MM.1S (cell line): ENCODE measurements around the gene KRTAP12-1.

ENCODE experiments used
- DNase-seq: peaks from one replicate; pipeline ENCODE4 v3.0.0-alpha.2; 2015
- H2AFZ ChIP-seq: fragments of 300-600 bp; sonication (generic); 2 replicates; pipeline ENCODE4 v1.6.0; 2016; ENCODE audit warnings: antibody characterized with exemption, low read length
- H3F3A ChIP-seq: fragments of 300-600 bp; sonication (generic); 2 replicates; pipeline ENCODE4 v1.6.1; 2016; ENCODE audit warnings: mild to moderate bottlenecking, antibody characterized with exemption, low read length, moderate library complexity, mixed read lengths; ENCODE audit not compliant: insufficient read depth
- H3K27ac ChIP-seq: fragments of 300-600 bp; sonication (generic); 2 replicates; pipeline ENCODE4 v1.5.1; 2016; ENCODE audit warnings: mild to moderate bottlenecking, low read length
- H3K27me3 ChIP-seq: fragments of 300-600 bp; sonication (generic); replicated peaks from 2 replicates; pipeline ENCODE4 v1.6.0; 2016; ENCODE audit warnings: low read length; ENCODE audit not compliant: insufficient read depth
- H3K36me3 ChIP-seq: fragments of 300-600 bp; sonication (generic); replicated peaks from 2 replicates; pipeline ENCODE4 v1.6.1; 2016; ENCODE audit warnings: mild to moderate bottlenecking, low read length, mixed read lengths; ENCODE audit not compliant: insufficient read depth
- H3K4me1 ChIP-seq: fragments of 300-600 bp; sonication (generic); 2 replicates; pipeline ENCODE4 v1.6.1; 2016; ENCODE audit warnings: low read length, mixed read lengths
- H3K4me2 ChIP-seq: fragments of 300-600 bp; sonication (generic); 2 replicates; pipeline ENCODE4 v1.6.0; 2016; ENCODE audit warnings: low read depth, low read length
- H3K4me3 ChIP-seq: fragments of 300-600 bp; sonication (generic); 2 replicates; pipeline ENCODE4 v1.5.1; 2016; ENCODE audit warnings: low read length, mixed read lengths
- H3K79me2 ChIP-seq: fragments of 300-600 bp; sonication (generic); 2 replicates; pipeline ENCODE4 v1.6.1; 2016; ENCODE audit warnings: mixed run types, low read length, mixed read lengths
- H3K9ac ChIP-seq: fragments of 300-600 bp; sonication (generic); 2 replicates; pipeline ENCODE4 v1.6.1; 2016; ENCODE audit warnings: low read length, mixed read lengths
- H3K9me2 ChIP-seq: fragments of 300-600 bp; sonication (generic); replicated peaks from 2 replicates; pipeline ENCODE4 v1.6.1; 2016; ENCODE audit warnings: mild to moderate bottlenecking, low read length, mixed read lengths; ENCODE audit not compliant: insufficient read depth
- H3K9me3 ChIP-seq: fragments of 300-600 bp; sonication (generic); replicated peaks from 2 replicates; pipeline ENCODE4 v1.6.1; 2016; ENCODE audit warnings: mild to moderate bottlenecking, low read length, mixed read lengths; ENCODE audit not compliant: insufficient read depth
- H4K20me1 ChIP-seq: fragments of 300-600 bp; sonication (generic); 2 replicates; pipeline ENCODE4 v1.6.1; 2016; ENCODE audit warnings: mild to moderate bottlenecking, low read length, moderate library complexity, mixed read lengths; ENCODE audit not compliant: insufficient read depth
- CTCF ChIP-seq: fragments of 300-600 bp; sonication (generic); IDR thresholded peaks from 2 replicates; pipeline ENCODE4 v1.5.1; 2016; ENCODE audit warnings: antibody characterized with exemption, low read length, mixed read lengths
- EZH2 ChIP-seq: fragments of 300-600 bp; sonication (generic); optimal IDR thresholded peaks from 2 replicates; pipeline ENCODE3; 2017; ENCODE audit warnings: low read depth, mild to moderate bottlenecking, antibody characterized with exemption, low read length, mixed read lengths
- EZH2phosphoT487 ChIP-seq: fragments of 300-600 bp; sonication (generic); IDR thresholded peaks from 2 replicates; pipeline ENCODE4 v1.6.1; 2018; ENCODE audit warnings: antibody characterized with exemption, low read length

The KRTAP12-1 gene

GRCh38 chr21:44636209-44637017 is 45.5 kb downstream of the KRTAP12-1 start:
- peaks cover 80% of the 10 kb centered on the region for H3K27me3 ChIP-seq
- no peaks in the 10 kb centered on the region for H4K20me1 ChIP-seq
- no peak overlapping the region for H3K4me2 ChIP-seq
- no peak overlapping the region for H2AFZ ChIP-seq
- H3K27ac ChIP-seq = no peak overlapping the region
- H3K9me3 ChIP-seq = no peaks in the 10 kb centered on the region
- no peaks in the 10 kb centered on the region for H3F3A ChIP-seq
- no peaks in the 10 kb centered on the region for H3K9me2 ChIP-seq
- TF ChIP-seq EZH2phosphoT487 = no peak
- no peak for DNase-seq
- no peaks in the 10 kb centered on the region for H3K4me1 ChIP-seq
- H3K36me3 ChIP-seq = no peaks in the 10 kb centered on the region
- H3K79me2 ChIP-seq = no peaks in the 10 kb centered on the region
- no peak overlapping the region for H3K9ac ChIP-seq
- H3K4me3 ChIP-seq = no peak overlapping the region

- Histone ChIP-seq H3K9me3 (no peaks in the 10 kb centered on the region), H3K9me2 (no peaks in the 10 kb centered on the region), H3K27ac (no peak overlapping the region), H3K36me3 (no peaks in the 10 kb centered on the region), H3K27me3 (peaks cover 70% of the 10 kb centered on the region), H3K4me2 (no peak overlapping the region), H2AFZ (no peak overlapping the region), H3K79me2 (no peaks in the 10 kb centered on the region), H3K4me3 (no peak overlapping the region), H3K4me1 (no peaks in the 10 kb centered on the region), H3F3A (no peaks in the 10 kb centered on the region), H3K9ac (no peak overlapping the region), H4K20me1 (no peaks in the 10 kb centered on the region)
- DNase-seq = no peak
- TF ChIP-seq CTCF (no peak), EZH2 (no peak), EZH2phosphoT487 (no peak)
These were observed 49.9 kb downstream of the KRTAP12-1 start for GRCh38 chr21:44632067-44632466.
